Activated T-cell treated with anti-CD3 and anti-CD28 coated beads for 4 hours (primary cell): ENCODE results near the gene DNAH9.

Experiments used
- DNase-seq: peaks from one replicate; pipeline ENCODE4 v3.0.0-alpha.2; 2020

Gene DNAH9

GRCh38 chr17:11855306-11855705 lies 257.0 kb downstream of the DNAH9 start:
- no peak for DNase-seq

- DNase-seq = no peak
Measured at GRCh38 chr17:11857006-11857405, 258.7 kb downstream of the DNAH9 start.

- no peak for DNase-seq
Measured at GRCh38 chr17:11869680-11870394, 271.6 kb downstream of the DNAH9 start.

- DNase-seq = no peak
Measured at GRCh38 chr17:11871773-11872172, 273.5 kb downstream of the DNAH9 start.

GRCh38 chr17:11874756-11875155 lies 276.5 kb downstream of the DNAH9 start:
- no peak for DNase-seq

- DNase-seq = no peak
Measured at GRCh38 chr17:11880714-11881113, 282.4 kb downstream of the DNAH9 start.

- no peak for DNase-seq
Measured at GRCh38 chr17:11882716-11883115, 284.4 kb downstream of the DNAH9 start.

- no peak for DNase-seq
Measured at GRCh38 chr17:11885051-11885450, 286.8 kb downstream of the DNAH9 start.

GRCh38 chr17:11889266-11889665 lies 291.0 kb downstream of the DNAH9 start:
- DNase-seq = no peak

- DNase-seq = no peak
Measured at GRCh38 chr17:11893862-11894261, 295.6 kb downstream of the DNAH9 start.

GRCh38 chr17:11896199-11896598 lies 297.9 kb downstream of the DNAH9 start:
- no peak for DNase-seq

GRCh38 chr17:11898526-11899235 lies 300.4 kb downstream of the DNAH9 start:
- DNase-seq = no peak

- no peak for DNase-seq
Measured at GRCh38 chr17:11899537-11899942, 301.3 kb downstream of the DNAH9 start.

GRCh38 chr17:11900041-11900476 lies 301.8 kb downstream of the DNAH9 start:
- no peak for DNase-seq

- no peak for DNase-seq
Measured at GRCh38 chr17:11900655-11901054, 302.4 kb downstream of the DNAH9 start.

GRCh38 chr17:11901931-11902330 lies 303.7 kb downstream of the DNAH9 start:
- no peak for DNase-seq

GRCh38 chr17:11908711-11909146 lies 310.5 kb downstream of the DNAH9 start:
- no peak for DNase-seq

- DNase-seq = no peak
Measured at GRCh38 chr17:11909348-11909747, 311.1 kb downstream of the DNAH9 start.

- DNase-seq = no peak
Measured at GRCh38 chr17:11916091-11916490, 317.8 kb downstream of the DNAH9 start.

- no peak for DNase-seq
Measured at GRCh38 chr17:11917415-11917814, 319.1 kb downstream of the DNAH9 start.

- DNase-seq = no peak
Measured at GRCh38 chr17:11921296-11921695, 323.0 kb downstream of the DNAH9 start.

- no peak for DNase-seq
Measured at GRCh38 chr17:11922638-11923037, 324.4 kb downstream of the DNAH9 start.

GRCh38 chr17:11924076-11924475 lies 325.8 kb downstream of the DNAH9 start:
- DNase-seq = no peak

- no peak for DNase-seq
Measured at GRCh38 chr17:11925262-11926021, 327.2 kb downstream of the DNAH9 start.
